Ovary (tissue), 10 donors: Measurements from ENCODE around the gene ASPHD2. TPM values are rescaled to one million over a fixed set of nuclear protein-coding genes. Genes with fewer than 3 reads are reported as not detected.

Experiments
- DNase-seq, 5 donors: peaks; one replicate each; pipeline ENCODE4 v3.0.0-alpha.2; 2019 to 2020
- H3K27ac ChIP-seq, 2 donors: fragments of 200-600 bp; one replicate each; pipeline versions ENCODE4 v1.5.1 to v1.8.0; 2019 to 2022
- H3K27me3 ChIP-seq: fragments of 200-600 bp; one replicate; pipeline ENCODE4 v1.8.0; 2022
- H3K36me3 ChIP-seq: fragments of 200-600 bp; sonication (generic); one replicate; pipeline ENCODE4 v1.5.1; 2019
- H3K4me1 ChIP-seq: one replicate; pipeline ENCODE4 v1.8.1; 2013; ENCODE audit warnings: mild to moderate bottlenecking, moderate library complexity; ENCODE audit not compliant: insufficient read depth
- H3K4me3 ChIP-seq: fragments of 200-600 bp; sonication (generic); one replicate; pipeline ENCODE4 v1.5.1; 2017
- H3K9me3 ChIP-seq, 2 donors: fragments of 200-600 bp in 1 of 2; sonication (generic) in 1 of 2; one replicate each; pipeline versions ENCODE4 v1.5.1 to v1.8.1; 2013 to 2019; ENCODE audit warnings: mild to moderate bottlenecking in 1 of 2, moderate library complexity in 1 of 2
- CTCF ChIP-seq, 3 donors: fragments of 450-650 bp in 2 of 3; fragments of 200-600 bp in 1 of 3; IDR thresholded peaks; one replicate each; pipeline versions ENCODE4 v1.5.1 to v1.8.0; 2016 to 2022; ENCODE audit warnings: antibody characterized with exemption in 3 of 3, mild to moderate bottlenecking in 1 of 3
- EP300 ChIP-seq: sonication (generic); formaldehyde crosslinking; IDR thresholded peaks from one replicate; pipeline ENCODE4 v1.6.1; 2017; ENCODE audit warnings: antibody characterized with exemption
- POLR2A ChIP-seq: fragments of 450-650 bp; IDR thresholded peaks from one replicate; pipeline ENCODE4 v1.6.1; 2017; ENCODE audit warnings: antibody characterized with exemption, mild to moderate bottlenecking, moderate library complexity
- whole genome bisulfite sequencing, 3 donors: extraction: QIAGEN DNeasy Blood & Tissue Kit in 1 of 3; methylation state at CpG; one replicate each; pipeline versions ENCODE4 v1.1.5 to v1.1.7; 2013 to 2017; 5-methylcytosine and 5-hydroxymethylcytosine counted together
- intact Hi-C, 4 donors: fragments of 100-400 bp; cut with DNase I; formaldehyde crosslinking; loops; one replicate each; pipeline versions ENCODE4 v1.11.0 to v1.15.1; 2022 to 2023
- long read RNA-seq, 3 donors: library from polyadenylated mRNA in 2 of 3; unstranded in 2 of 3; transcript quantifications; one replicate each; pipeline ENCODE4 v2.0.0 and lab custom pipeline, GENCODE V29; 2021 to 2026
- polyA plus RNA-seq, 2 donors: library from polyadenylated mRNA; stranded (reverse); fragments of 200-250 nt in 1 of 2; fragments of 350-450 nt in 1 of 2; fragmentation: Illumina TruSeq in 1 of 2; extraction: RNeasy Lipid Tissue Mini Kit (QIAGEN cat#74804) in 1 of 2; gene quantifications; one replicate each; pipeline ENCODE4 v1.2.3, GENCODE V29; 2013 to 2014
- total RNA-seq, 7 donors: library from RNA; depleted of rRNA in 2 of 7; stranded (reverse); fragments of >200 nt in 2 of 7; fragmentation: NEBNext Ultra II Directional in 3 of 7; extraction: Animal tissue kit (Norgen Biotek cat#: 25700) in 3 of 7; gene quantifications; one replicate each; pipeline versions ENCODE4 v1.1.0 to v1.2.4, GENCODE V29; 2016 to 2023
- donor health status: DM: no; HTN: no; CAD: no; lungs with moderate emphysema.
- donor health status: DM: no; HTN: no; CAD: no.
- donor health status: Bipolar disorder and iron deficiency.
- donor health status: DM: yes; HTN: yes; CAD: no.
- donor health status: DM: no; HTN: no; CAD: no.
- donor health status: DM: yes; HTN: yes; CAD: no.

ASPHD2 gene
- total RNA-seq, result 1 to 10 TPM in 1 of 7 donors, under 1 TPM in 6; 0.34 to 1.4 (median 0.55) TPM
- under 1 TPM; 0.28 to 0.52 TPM for polyA plus RNA-seq
- long read RNA-seq, donor 1, result 0 reads
- long read RNA-seq, donor 2, partial matches to known transcripts, result 6 of 7 reads
- long read RNA-seq, donor 2, other reads (novel, unspliced or antisense), result 0 of 7 reads
- long read RNA-seq, donor 3, result 0 reads

DNA sequence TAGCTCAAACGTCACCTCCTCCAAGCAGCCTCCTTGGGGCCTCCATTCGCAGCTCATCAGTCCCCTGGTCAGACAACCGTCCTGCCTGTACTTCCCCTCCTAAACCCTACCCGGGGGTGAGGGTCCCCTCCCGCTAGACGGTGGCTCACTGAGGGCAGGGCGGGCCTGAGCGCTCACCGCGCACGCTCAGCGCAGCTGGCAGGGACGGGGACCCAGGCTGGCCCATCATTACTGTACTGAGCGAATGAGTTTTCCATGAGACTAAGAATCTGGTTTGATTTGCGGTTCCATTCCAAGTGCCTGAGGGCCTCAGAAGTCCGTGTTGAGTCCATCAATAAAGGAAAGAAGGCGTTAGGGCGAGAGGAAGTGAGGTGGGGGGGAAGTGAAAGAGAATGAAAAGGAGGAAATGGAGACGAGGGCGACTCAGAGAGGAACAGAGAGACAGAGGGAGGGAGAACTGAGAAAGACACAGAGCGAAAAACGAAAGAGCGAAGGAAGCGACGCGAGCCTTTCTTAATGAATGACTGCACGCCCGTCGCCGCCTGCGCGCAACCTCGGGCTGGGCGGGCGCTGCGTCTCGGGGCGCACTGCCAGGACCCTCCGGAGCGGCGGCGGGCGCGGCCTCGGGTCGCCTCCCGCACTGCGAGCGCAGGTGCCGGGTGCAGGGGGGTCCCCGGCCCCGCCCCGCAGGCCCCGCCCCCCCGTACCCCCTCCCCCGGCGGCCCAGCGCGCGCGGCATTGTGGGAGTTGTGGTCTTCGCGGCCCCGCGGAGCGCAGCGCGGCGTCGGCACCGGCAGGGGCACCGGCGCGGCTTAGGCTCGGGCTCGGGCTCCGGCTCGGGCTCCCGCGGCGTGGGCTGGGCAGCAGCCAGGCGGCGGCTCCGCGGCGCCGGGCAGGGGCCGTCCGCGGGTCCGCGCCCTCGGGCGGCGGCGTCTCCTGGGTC, at the start of gene ASPHD2:
ASPHD2 (plus strand) TSS at position 746 of the 943 bp plus-strand sequence. CDS start 4,356 bp downstream, outside the sequence.
- Histone ChIP-seq H3K27me3 (no peaks in the 10 kb centered on the region), H3K9me3 (no peaks in the 10 kb centered on the region), H3K27ac (no peak within 1 kb of the TSS), H3K4me1 (peaks cover 8% of the 10 kb centered on the region), H3K4me3 (peak within 1 kb of the TSS; percentile 38), H3K36me3 (no peaks in the 10 kb centered on the region)
- intact Hi-C loops, result no loop called here
- TF ChIP-seq EP300 (no peak), POLR2A (no peak)
- 0 to 1% (median 1%) methylated on average over 60 to 96 of the region's 96 CpGs for WGBS, 3 donors
- DNase-seq, result peak; percentile 36 to 75 (median 61)

DNA sequence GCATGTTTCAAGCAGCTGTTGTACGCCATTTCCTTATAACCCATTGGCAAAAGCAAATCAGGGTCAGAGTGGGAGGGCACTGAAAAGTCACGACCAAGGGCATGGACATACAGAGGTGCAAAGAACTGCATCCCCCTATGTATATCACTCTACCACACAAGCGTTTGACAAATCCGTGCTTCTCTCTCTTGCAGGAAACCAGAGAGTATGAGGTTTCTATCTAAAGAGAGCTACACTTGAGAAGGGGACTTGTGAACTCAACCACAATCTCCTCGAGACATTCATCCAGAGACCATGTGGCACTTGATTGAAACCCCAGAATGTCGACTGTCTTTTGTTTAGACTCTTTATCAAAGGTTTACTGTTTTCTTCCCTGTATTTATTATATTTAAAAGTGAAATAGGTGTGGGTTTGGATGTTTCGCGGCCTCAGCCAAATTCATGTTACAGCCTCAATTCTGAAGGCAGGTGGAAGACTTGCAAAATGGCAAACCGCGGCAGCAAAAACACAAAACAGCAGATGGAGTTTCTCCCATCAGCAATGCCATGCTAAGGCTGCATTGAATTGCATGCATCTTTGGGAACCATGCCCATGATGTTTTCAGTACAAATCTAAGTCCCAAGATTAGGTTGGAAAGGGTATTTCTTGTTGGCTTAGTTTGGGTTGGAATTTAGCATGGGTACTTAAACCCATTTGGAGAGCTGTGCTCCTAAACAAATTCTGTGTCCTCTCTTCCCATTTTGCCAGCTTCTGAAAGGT, 48.8 kb upstream of the ASPHD2 start:
- no peak for DNase-seq
- H3K4me1 ChIP-seq, result no peaks in the 10 kb centered on the region
- H3K27ac ChIP-seq, result no peak overlapping the region
- no peaks in the 10 kb centered on the region for H3K9me3 ChIP-seq
- H3K4me3 ChIP-seq, result no peak overlapping the region
- no peaks in the 10 kb centered on the region for H3K27me3 ChIP-seq
- intact Hi-C loops, result no loop called here
- no peaks in the 10 kb centered on the region for H3K36me3 ChIP-seq
- TF ChIP-seq POLR2A (no peak), EP300 (no peak), CTCF (IDR thresholded peaks at IDR 0.05) (no peak)
- 77 to 83% (median 79%) methylated on average over 10 of the region's 10 CpGs for WGBS, 3 donors

DNA sequence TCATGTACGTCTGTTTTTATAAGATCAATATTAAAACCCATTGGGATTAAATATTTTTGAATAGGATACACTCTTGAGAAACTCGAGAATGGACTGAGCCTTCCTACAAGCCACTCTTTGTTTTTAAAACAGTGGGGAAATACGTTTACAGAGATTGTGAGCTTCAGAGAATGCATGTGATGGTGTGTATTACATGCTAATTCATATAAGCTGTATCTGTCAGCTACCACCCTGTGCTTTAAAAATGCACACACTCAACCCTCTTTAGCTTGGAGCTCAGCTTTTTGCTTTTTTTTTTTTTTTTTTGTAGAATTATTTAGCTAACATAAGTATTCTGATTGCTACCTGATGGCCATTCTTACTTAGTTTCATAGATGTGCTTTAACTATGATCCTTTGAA, 46.3 kb upstream of the ASPHD2 start:
- 55 to 60% (median 56%) methylated on average over 3 of the region's 3 CpGs for WGBS, 3 donors
- Histone ChIP-seq H3K27ac (no peak overlapping the region), H3K9me3 (no peaks in the 10 kb centered on the region), H3K4me3 (no peak overlapping the region), H3K36me3 (no peaks in the 10 kb centered on the region), H3K27me3 (no peaks in the 10 kb centered on the region), H3K4me1 (no peaks in the 10 kb centered on the region)
- no peak for DNase-seq
- TF ChIP-seq CTCF (IDR thresholded peaks at IDR 0.05), result no peak
- TF ChIP-seq EP300, result no peak
- no peak for TF ChIP-seq POLR2A
- intact Hi-C loops, result no loop called here

GRCh38 chr22:26383968-26384556, 45.0 kb upstream of the ASPHD2 start:
- no peaks in the 10 kb centered on the region for H3K36me3 ChIP-seq
- no peaks in the 10 kb centered on the region for H3K4me1 ChIP-seq
- no peak overlapping the region for H3K27ac ChIP-seq
- no peaks in the 10 kb centered on the region for H3K9me3 ChIP-seq
- WGBS, 3 donors, result 62 to 72% (median 68%) methylated on average over 7 of the region's 7 CpGs
- intact Hi-C loops, result no loop called here
- no peak for DNase-seq
- H3K4me3 ChIP-seq, result no peak overlapping the region
- TF ChIP-seq CTCF (IDR thresholded peaks at IDR 0.05) (no peak), POLR2A (no peak), EP300 (no peak)
- no peaks in the 10 kb centered on the region for H3K27me3 ChIP-seq
